Fibroblast of skin of left quadriceps (primary cell): Measurements from ENCODE around the gene SREBF1.

ENCODE experiments used
- DNase-seq, 2 experiments: peaks; one replicate each; pipeline ENCODE4 v3.0.0-alpha.2; 2013; ENCODE audit warnings: low read depth in 2 of 2

Gene SREBF1

GRCh38 chr17:17836818-17837379, at the start of gene SREBF1:
Gene SREBF1 (minus strand): TSS chr17:17836986. CDS start chr17:17836817, 169 bp downstream.
- DNase-seq = no peak

GRCh38 chr17:17886226-17886625, 49.4 kb upstream of the SREBF1 start:
- no peak for DNase-seq

- no peak for DNase-seq
Measured at GRCh38 chr17:17884391-17885357, 47.9 kb upstream of the SREBF1 start.

GRCh38 chr17:17883801-17884200, 47.0 kb upstream of the SREBF1 start:
- no peak for DNase-seq

GRCh38 chr17:17882082-17882581, 45.3 kb upstream of the SREBF1 start:
- no peak for DNase-seq

- DNase-seq = no peak
Measured at GRCh38 chr17:17880577-17881196, 43.9 kb upstream of the SREBF1 start.

- DNase-seq = peak; percentile 71 to 73
Measured at GRCh38 chr17:17877529-17878358, 41.0 kb upstream of the SREBF1 start.

- no peak for DNase-seq
Measured at GRCh38 chr17:17876959-17877528, 40.3 kb upstream of the SREBF1 start.

GRCh38 chr17:17874478-17874877, 37.7 kb upstream of the SREBF1 start:
- DNase-seq = peak; percentile 38 to 43

- DNase-seq = no peak
Measured at GRCh38 chr17:17873450-17873991, 36.7 kb upstream of the SREBF1 start.

- no peak for DNase-seq
Measured at GRCh38 chr17:17872547-17873345, 36.0 kb upstream of the SREBF1 start.

GRCh38 chr17:17871913-17872312, 35.1 kb upstream of the SREBF1 start:
- DNase-seq = no peak

GRCh38 chr17:17870247-17870646, 33.5 kb upstream of the SREBF1 start:
- no peak for DNase-seq

- DNase-seq = no peak
Measured at GRCh38 chr17:17868641-17869522, 32.1 kb upstream of the SREBF1 start.

GRCh38 chr17:17866897-17867296, 30.1 kb upstream of the SREBF1 start:
- no peak for DNase-seq

- DNase-seq = no peak
Measured at GRCh38 chr17:17866425-17866824, 29.6 kb upstream of the SREBF1 start.

GRCh38 chr17:17865035-17865434, 28.2 kb upstream of the SREBF1 start:
- DNase-seq = no peak

- DNase-seq = no peak
Measured at GRCh38 chr17:17860766-17861107, 24.0 kb upstream of the SREBF1 start.
